Measurements from ENCODE around the gene MAN2B2. TPM values are rescaled to one million over a fixed set of nuclear protein-coding genes. Genes with fewer than 3 reads are reported as not detected.

Gene MAN2B2
- total RNA-seq, 1 experiment from 2014 or later, result 34.4 TPM

- DNase-seq (ENCODE audit: low read depth, low spot score) (no peak), ATAC-seq (no peak)
- Histone ChIP-seq H3K27ac (ENCODE audit: low read length) (no peak overlapping the region), H3K9me3 (ENCODE audit: control insufficient read depth, insufficient read depth, low read depth, low read length) (no peaks in the 10 kb centered on the region), H3K27me3 (ENCODE audit: control insufficient read depth, insufficient read depth, low read length) (no peaks in the 10 kb centered on the region), H3K4me3 (ENCODE audit: low read depth in 2 of 2, low read length in 2 of 2) (no peak overlapping the region), H3K4me1 (ENCODE audit: control insufficient read depth, insufficient read depth, low read length) (no peaks in the 10 kb centered on the region; the same call in 1 of the 2 replicates), H3K36me3 (ENCODE audit: control insufficient read depth, insufficient read depth, low read length) (no peaks in the 10 kb centered on the region)
- intact Hi-C loops (cut with micrococcal nuclease; ENCODE audit: unreplicated experiment) (no loop called here), in situ Hi-C loops (cut with HindIII; ENCODE audit: low pct_unique_long_range_greater_than_20kb, low sequenced_read_pairs) (no loop called here)
- CTCF ChIA-PET, result no interaction called here
- TF ChIP-seq, protein P1, sequence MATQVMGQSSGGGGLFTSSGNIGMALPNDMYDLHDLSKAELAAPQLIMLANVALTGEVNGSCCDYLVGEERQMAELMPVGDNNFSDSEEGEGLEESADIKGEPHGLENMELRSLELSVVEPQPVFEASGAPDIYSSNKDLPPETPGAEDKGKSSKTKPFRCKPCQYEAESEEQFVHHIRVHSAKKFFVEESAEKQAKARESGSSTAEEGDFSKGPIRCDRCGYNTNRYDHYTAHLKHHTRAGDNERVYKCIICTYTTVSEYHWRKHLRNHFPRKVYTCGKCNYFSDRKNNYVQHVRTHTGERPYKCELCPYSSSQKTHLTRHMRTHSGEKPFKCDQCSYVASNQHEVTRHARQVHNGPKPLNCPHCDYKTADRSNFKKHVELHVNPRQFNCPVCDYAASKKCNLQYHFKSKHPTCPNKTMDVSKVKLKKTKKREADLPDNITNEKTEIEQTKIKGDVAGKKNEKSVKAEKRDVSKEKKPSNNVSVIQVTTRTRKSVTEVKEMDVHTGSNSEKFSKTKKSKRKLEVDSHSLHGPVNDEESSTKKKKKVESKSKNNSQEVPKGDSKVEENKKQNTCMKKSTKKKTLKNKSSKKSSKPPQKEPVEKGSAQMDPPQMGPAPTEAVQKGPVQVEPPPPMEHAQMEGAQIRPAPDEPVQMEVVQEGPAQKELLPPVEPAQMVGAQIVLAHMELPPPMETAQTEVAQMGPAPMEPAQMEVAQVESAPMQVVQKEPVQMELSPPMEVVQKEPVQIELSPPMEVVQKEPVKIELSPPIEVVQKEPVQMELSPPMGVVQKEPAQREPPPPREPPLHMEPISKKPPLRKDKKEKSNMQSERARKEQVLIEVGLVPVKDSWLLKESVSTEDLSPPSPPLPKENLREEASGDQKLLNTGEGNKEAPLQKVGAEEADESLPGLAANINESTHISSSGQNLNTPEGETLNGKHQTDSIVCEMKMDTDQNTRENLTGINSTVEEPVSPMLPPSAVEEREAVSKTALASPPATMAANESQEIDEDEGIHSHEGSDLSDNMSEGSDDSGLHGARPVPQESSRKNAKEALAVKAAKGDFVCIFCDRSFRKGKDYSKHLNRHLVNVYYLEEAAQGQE (IDR thresholded peaks at IDR 0.05; ENCODE audit: insufficient read depth in 1 of 2, low read depth in 2 of 2, low read length in 1 of 2), result no peak
- TF ChIP-seq CTCF (IDR thresholded peaks at IDR 0.05) (no peak), SIN3A (IDR thresholded peaks at IDR 0.05; ENCODE audit: borderline replicate concordance, insufficient read depth, low read depth, low read length) (no peak), TCF7L2 (IDR thresholded peaks at IDR 0.05; ENCODE audit: low read depth, low read length) (no peak), POLR2AphosphoS5 (IDR thresholded peaks at IDR 0.05; ENCODE audit: low read depth, low read length) (no peak)
- BruUV-seq (replicated peaks), result no TSS peak
- POLR2A ChIA-PET, result no interaction called here
These were observed 2.4 kb downstream of the MAN2B2 start for GRCh38 chr4:6577409-6577808.

DNA sequence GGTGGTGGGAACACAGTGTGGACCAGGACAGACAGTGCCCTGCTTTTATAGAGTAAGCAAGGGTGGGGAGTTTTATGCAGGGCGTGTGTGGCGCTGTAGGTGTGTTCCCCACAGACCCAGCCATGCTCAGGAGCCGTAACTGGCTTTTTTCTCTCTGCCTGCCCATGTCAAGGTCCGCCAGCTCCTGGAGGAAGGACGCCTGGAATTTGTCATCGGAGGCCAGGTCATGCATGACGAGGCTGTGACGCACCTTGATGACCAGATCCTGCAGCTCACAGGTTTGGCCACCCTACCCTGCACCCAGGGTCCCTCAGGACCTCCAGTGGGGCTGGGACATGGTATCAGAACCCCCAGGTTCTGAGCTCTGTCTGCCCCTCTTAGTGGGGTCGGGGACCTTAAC, 3.2 kb downstream of the MAN2B2 start:
- ChIA-PET CTCF (no interaction called here), POLR2A (no interaction called here)
- H3K4me1 ChIP-seq (ENCODE audit: control insufficient read depth, insufficient read depth, low read length), result no peaks in the 10 kb centered on the region; the same call in 1 of the 2 replicates
- DNase-seq (ENCODE audit: low read depth, low spot score) (no peak), ATAC-seq (no peak)
- H3K27me3 ChIP-seq (ENCODE audit: control insufficient read depth, insufficient read depth, low read length), result no peaks in the 10 kb centered on the region
- intact Hi-C loops (cut with micrococcal nuclease; ENCODE audit: unreplicated experiment), result no loop called here
- in situ Hi-C loops (cut with HindIII; ENCODE audit: low pct_unique_long_range_greater_than_20kb, low sequenced_read_pairs), result no loop called here
- H3K36me3 ChIP-seq (ENCODE audit: control insufficient read depth, insufficient read depth, low read length), result no peaks in the 10 kb centered on the region
- H3K4me3 ChIP-seq (ENCODE audit: low read depth in 2 of 2, low read length in 2 of 2), result no peak overlapping the region
- TF ChIP-seq SIN3A (IDR thresholded peaks at IDR 0.05; ENCODE audit: borderline replicate concordance, insufficient read depth, low read depth, low read length) (no peak), TCF7L2 (IDR thresholded peaks at IDR 0.05; ENCODE audit: low read depth, low read length) (no peak), CTCF (IDR thresholded peaks at IDR 0.05) (no peak), POLR2AphosphoS5 (IDR thresholded peaks at IDR 0.05; ENCODE audit: low read depth, low read length) (no peak)
- TF ChIP-seq, protein P1 (IDR thresholded peaks at IDR 0.05; ENCODE audit: insufficient read depth in 1 of 2, low read depth in 2 of 2, low read length in 1 of 2), result no peak
- no peak overlapping the region for H3K27ac ChIP-seq (ENCODE audit: low read length)
- BruUV-seq (replicated peaks), result no TSS peak
- H3K9me3 ChIP-seq (ENCODE audit: control insufficient read depth, insufficient read depth, low read depth, low read length), result no peaks in the 10 kb centered on the region

Measured in Panc1 (cell line).